Progenitor cell of endocrine pancreas (in vitro differentiated cells): ENCODE results near the gene OSBPL9. TPM values are rescaled to one million over a fixed set of nuclear protein-coding genes. Genes with fewer than 3 reads are reported as not detected.

ENCODE experiments used
- DNase-seq: peaks from one replicate; pipeline ENCODE4 v3.0.0; 2021; ENCODE audit warnings: low spot score; ENCODE audit not compliant: unreplicated experiment
- H3K27ac Mint-ChIP-seq: 2 replicates; pipeline ENCODE4 v1.8.0; 2021; ENCODE audit warnings: mild to moderate bottlenecking, moderate library complexity, mixed read lengths
- H3K27me3 Mint-ChIP-seq: 2 replicates; pipeline ENCODE4 v1.8.0; 2021; ENCODE audit warnings: mixed read lengths
- H3K36me3 Mint-ChIP-seq: 2 replicates; pipeline ENCODE4 v1.8.0; 2022; ENCODE audit warnings: mixed read lengths; ENCODE audit not compliant: insufficient read depth
- H3K4me1 Mint-ChIP-seq: 2 replicates; pipeline ENCODE4 v1.8.0; 2021; ENCODE audit warnings: low read depth, mixed read lengths
- H3K4me3 Mint-ChIP-seq: 2 replicates; pipeline ENCODE4 v1.8.0; 2021; ENCODE audit warnings: low read depth, mild to moderate bottlenecking, moderate library complexity, mixed read lengths
- H3K9me3 Mint-ChIP-seq: 2 replicates; pipeline ENCODE4 v1.8.0; 2021; ENCODE audit warnings: low read depth, mixed read lengths
- total RNA-seq: library from RNA; stranded (reverse); gene quantifications from 2 replicates; pipeline ENCODE4 v1.2.1, GENCODE V29; 2021
- TF ChIP-seq, protein P1 (sequence below): fragments of 200-600 bp; sonication (generic); IDR thresholded peaks from one replicate; pipeline ENCODE4 v1.5.0; 2021; ENCODE audit warnings: antibody characterized with exemption, mild to moderate bottlenecking; ENCODE audit not compliant: unreplicated experiment

The OSBPL9 gene
- total RNA-seq, 1 donor from 2014 or later: 138 TPM

DNA sequence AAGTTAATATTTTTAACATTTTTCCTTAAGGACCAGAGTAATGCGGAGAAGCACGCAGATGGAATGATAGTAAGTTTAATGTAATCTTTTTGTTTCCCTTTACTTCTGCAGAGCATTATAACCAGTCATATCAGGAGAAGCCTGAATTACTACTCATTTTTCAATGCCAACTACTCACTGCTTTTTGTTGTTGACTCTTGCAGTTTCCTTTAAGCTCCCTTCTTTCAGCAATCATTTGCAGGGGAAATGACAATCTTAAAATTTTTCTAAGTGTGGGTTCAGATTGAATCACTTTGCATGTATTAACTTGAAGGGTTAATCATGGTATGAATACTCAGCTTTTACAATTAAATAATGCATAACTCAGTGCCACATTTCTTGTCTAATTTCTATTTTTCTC is 139.4 kb downstream of the OSBPL9 start:
- no peak overlapping the region for H3K27ac Mint-ChIP-seq
- peaks cover 4% of the 10 kb centered on the region for H3K4me1 Mint-ChIP-seq
- no peaks in the 10 kb centered on the region for H3K27me3 Mint-ChIP-seq
- peaks cover 31% of the 10 kb centered on the region for H3K36me3 Mint-ChIP-seq
- peaks cover 4% of the 10 kb centered on the region for H3K9me3 Mint-ChIP-seq
- H3K4me3 Mint-ChIP-seq: no peak overlapping the region
- TF ChIP-seq, protein P1, sequence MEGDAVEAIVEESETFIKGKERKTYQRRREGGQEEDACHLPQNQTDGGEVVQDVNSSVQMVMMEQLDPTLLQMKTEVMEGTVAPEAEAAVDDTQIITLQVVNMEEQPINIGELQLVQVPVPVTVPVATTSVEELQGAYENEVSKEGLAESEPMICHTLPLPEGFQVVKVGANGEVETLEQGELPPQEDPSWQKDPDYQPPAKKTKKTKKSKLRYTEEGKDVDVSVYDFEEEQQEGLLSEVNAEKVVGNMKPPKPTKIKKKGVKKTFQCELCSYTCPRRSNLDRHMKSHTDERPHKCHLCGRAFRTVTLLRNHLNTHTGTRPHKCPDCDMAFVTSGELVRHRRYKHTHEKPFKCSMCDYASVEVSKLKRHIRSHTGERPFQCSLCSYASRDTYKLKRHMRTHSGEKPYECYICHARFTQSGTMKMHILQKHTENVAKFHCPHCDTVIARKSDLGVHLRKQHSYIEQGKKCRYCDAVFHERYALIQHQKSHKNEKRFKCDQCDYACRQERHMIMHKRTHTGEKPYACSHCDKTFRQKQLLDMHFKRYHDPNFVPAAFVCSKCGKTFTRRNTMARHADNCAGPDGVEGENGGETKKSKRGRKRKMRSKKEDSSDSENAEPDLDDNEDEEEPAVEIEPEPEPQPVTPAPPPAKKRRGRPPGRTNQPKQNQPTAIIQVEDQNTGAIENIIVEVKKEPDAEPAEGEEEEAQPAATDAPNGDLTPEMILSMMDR: no peak
- no peak for DNase-seq

DNA sequence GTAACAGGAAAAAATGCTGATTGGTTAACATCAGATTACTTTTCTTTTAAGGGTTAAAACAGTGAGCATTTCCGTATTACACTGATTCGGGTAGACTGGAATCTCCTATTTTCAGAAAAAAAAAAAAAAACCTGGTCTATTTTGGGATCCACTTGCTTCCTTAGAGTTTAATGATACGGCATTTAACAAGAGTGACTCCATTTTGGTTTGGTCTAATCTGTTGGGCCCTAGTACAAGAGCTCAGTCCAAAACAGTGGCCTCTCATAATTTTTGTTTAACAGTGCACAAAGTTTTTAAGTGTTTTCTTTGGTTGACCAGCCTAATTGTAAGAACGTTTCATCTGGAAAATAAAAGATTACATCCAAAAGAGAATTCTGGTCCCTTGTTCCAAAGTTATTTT is 141.4 kb downstream of the OSBPL9 start:
- Mint-ChIP-seq H3K9me3 (no peaks in the 10 kb centered on the region), H3K36me3 (peaks cover 23% of the 10 kb centered on the region), H3K27me3 (no peaks in the 10 kb centered on the region), H3K4me3 (no peak overlapping the region), H3K4me1 (peaks cover 4% of the 10 kb centered on the region), H3K27ac (no peak overlapping the region)
- TF ChIP-seq, protein P1: no peak
- DNase-seq: no peak

DNA sequence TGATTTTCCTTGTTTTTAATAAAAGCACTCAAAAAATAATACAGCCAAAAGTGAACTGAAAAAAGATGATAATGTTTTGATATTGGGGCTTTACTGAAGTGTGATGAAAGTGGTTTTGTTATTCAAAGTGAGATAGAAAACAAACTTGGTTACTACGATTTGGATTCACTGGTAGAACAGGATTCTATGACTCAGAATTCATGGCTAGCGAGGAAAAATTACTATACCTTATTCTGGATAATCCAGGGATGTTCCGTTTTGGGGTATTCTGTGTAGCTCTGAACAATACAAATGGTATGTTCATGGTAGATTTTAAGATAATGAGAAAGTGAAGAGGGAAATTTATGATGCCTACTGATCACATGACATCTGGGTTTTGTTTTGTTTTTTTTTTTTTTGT is 144.0 kb downstream of the OSBPL9 start:
- Mint-ChIP-seq H3K27ac (no peak overlapping the region), H3K36me3 (peaks cover 7% of the 10 kb centered on the region), H3K9me3 (no peaks in the 10 kb centered on the region), H3K27me3 (no peaks in the 10 kb centered on the region), H3K4me1 (peaks cover 15% of the 10 kb centered on the region), H3K4me3 (no peak overlapping the region)
- TF ChIP-seq, protein P1: no peak
- DNase-seq: no peak

DNA sequence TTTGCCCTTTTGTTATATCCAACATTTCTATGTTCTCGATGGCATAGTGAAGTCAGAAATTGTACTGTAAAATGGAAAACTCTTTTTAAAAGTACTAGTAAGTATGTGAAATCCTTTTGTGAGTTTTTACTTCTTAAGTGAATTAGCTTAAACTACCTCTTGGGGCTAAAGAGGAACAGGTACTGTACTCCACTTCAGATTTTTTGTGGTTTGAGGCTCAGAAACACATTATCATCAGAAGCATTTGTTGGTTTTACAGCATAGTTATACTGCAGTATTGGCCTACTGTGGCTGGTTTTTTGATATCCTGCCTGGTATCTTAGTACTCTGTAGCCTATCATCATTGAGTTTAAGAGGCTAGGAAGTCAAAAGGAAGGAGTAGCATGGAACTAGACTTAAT is 144.5 kb downstream of the OSBPL9 start:
- Mint-ChIP-seq H3K4me3 (no peak overlapping the region), H3K27ac (no peak overlapping the region), H3K4me1 (peaks cover 15% of the 10 kb centered on the region), H3K36me3 (peaks cover 11% of the 10 kb centered on the region), H3K27me3 (no peaks in the 10 kb centered on the region), H3K9me3 (no peaks in the 10 kb centered on the region)
- DNase-seq: no peak
- TF ChIP-seq, protein P1: no peak

DNA sequence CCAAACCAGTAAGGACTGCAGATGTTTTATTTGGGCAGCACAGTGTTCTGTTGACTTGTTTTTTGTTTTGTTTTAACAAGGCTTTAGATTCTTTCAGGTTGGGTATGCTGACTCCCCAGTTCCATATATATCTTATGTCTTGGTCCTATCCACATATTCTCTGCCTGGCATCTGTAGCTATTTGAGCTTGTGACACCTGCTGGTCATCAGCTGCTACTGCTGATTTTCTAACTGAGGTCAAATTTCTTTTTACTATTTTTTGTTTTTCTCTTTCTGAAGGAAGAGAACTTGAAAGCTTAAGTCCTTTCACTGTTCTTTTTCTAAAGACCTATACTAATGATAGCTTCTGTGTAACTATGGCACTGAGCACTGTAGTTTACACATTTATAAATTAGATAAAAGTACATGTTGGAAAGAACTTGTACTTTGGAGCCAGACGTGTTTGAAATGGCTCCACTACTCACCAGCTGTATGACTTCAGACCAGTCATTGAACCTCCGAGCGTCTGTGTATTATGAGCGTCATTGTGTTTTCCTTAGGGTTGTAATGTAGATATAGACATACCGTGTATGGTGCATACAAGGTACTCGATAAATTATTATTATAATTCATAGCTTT is 152.2 kb downstream of the OSBPL9 start:
- Mint-ChIP-seq H3K27ac (no peak overlapping the region), H3K36me3 (peaks cover 31% of the 10 kb centered on the region), H3K9me3 (no peaks in the 10 kb centered on the region), H3K4me1 (peaks cover 17% of the 10 kb centered on the region), H3K27me3 (no peaks in the 10 kb centered on the region), H3K4me3 (no peak overlapping the region)
- TF ChIP-seq, protein P1: peak; percentile 86
- DNase-seq: no peak
